Epidermal melanocyte (primary cell): ENCODE results near the gene SAMD13.

Experiments used
- DNase-seq: peaks from one replicate; pipeline ENCODE4 v3.0.0; 2011; ENCODE audit warnings: low spot score; ENCODE audit not compliant: insufficient read length

Gene SAMD13

DNA sequence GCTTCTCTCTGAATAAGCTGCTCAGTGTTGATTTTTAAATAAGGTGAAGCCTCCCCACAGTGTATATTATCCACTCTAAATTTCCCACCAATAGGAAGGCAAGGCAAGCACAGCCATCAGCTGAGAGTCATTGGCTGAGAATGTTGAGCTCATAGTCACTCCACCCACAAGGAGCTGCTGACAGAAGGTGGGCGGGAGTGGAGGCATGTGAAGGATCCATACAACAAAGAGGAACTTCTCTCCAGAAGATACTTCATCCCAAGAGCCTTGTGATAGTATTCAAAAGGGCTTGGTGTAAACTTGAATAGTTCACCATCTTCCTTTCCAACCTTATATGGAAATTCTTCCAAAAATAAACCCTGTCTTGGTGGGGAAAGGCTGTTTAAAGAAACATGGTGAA is 42.8 kb downstream of the SAMD13 start:
- no peak for DNase-seq

GRCh38 chr1:84345220-84345619 is 43.7 kb downstream of the SAMD13 start:
- no peak for DNase-seq

GRCh38 chr1:84347271-84347931 is 45.9 kb downstream of the SAMD13 start:
- DNase-seq: no peak

GRCh38 chr1:84347932-84348555 is 46.5 kb downstream of the SAMD13 start:
- no peak for DNase-seq

DNA sequence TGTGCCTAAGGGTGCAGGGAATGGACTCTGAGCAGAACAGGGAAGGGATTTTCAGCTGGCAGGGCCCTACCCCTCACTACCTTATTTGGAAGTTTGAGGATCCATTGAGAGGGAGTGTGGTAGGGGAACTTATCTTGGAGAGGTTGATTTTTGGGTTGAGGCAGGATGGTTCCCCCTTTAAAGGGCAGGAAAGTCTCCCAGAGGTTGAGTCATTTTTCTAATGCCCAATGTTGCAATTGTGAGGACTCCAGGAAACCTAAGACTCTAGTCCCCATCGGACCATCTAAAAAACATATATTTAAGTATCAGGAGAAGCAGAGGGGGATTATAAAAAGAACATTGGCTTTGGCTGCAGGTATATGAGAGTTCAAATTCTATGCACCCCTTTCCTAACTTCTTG is 47.3 kb downstream of the SAMD13 start:
- no peak for DNase-seq

DNA sequence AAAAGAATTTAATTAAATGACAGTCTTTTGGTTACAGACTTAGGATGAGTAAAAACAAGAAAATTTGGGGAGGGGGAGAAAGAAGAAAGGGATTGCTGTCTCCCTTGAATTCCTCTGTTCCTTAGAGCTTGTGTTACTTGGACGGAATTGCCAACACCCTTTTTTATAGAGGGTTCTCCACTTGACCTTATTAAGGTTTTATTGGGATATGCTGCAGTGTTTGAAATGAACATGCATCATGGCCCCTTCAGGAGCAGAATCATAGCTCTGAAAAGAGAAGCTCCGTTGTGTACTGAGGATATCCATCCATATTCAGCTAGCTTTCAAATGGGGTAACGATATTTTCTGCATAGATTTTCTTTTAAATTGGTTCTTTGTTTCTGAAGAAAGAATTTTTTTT is 48.6 kb downstream of the SAMD13 start:
- DNase-seq: no peak

DNA sequence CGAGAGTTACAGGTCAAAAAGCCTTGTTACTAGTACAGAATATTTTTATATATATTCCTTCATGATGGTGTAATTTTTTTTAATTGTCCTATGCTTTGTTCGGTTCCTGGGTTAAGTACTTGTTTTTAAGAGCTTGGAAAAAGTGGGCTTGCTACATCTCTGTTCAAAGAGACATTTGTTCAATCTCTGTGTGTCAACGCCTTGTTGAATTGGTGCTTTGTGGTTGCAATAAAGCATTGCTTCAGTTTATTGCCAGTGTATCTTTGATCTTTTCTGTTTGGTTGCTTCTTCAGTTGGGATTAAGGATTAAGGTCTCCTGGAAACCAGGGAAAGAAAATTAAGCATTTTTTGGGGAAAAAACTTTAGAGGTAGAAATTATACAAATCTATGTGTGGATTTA is 49.0 kb downstream of the SAMD13 start:
- no peak for DNase-seq

DNA sequence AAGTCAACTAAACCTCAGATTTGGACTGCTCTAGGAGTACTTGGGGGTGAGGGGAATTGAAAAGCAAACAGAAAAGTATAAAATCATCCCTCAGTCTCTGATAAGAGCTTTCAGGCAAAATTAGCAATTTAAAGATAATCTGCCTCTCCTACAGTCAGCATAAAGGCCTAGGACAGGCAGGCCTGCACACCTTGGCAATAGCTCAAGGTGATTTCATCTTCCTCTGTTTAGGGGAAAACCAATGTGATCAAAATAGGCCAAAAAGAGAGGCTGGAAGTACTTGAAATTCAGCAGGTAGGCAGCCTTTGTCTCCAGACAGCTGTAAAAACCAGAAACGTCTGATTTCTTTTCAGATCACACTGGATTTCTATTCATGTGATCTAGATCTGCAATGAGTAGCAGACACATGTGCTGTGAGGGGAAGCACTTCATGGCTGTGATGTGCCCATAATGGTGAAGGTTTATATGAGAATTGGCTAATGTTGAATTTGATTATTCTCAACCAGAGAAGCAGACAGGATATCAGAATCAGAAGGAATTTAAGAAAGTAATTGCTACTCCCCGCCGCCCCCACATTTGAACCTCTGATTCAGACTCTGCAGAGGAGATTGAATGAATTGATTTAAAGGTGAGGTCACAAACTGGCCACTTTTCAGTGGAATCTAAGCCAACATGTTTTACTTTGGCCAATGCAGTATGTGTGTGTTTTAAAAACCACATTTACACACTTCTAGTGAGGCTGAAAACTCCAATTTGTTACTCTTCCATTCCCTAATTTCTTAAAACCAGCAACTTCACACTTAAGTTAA is 51.0 kb downstream of the SAMD13 start:
- no peak for DNase-seq

DNA sequence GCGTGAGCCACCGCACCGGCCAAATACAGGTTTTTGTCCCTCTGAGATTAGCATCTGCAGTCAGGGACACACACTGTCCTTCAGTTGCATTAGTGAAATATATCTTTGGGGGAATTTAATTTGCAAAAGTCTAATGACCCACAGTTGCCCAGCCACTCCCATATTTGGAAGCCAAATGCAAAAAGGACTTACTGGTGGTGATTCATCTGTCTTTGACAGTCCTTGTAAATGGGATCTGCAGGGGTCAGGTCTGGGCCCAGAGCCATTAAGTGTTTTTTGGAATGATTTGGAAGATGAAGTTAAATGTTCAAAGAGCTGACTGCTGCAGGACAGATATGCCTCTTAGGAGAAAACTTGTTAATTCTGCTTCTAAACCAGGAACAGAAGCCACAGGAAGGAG is 52.2 kb downstream of the SAMD13 start:
- DNase-seq: no peak

- no peak for DNase-seq
Observed at GRCh38 chr1:84355556-84355955, 54.0 kb downstream of the SAMD13 start.

GRCh38 chr1:84356881-84357280 is 55.4 kb downstream of the SAMD13 start:
- DNase-seq: no peak

GRCh38 chr1:84358695-84359094 is 57.2 kb downstream of the SAMD13 start:
- no peak for DNase-seq

DNA sequence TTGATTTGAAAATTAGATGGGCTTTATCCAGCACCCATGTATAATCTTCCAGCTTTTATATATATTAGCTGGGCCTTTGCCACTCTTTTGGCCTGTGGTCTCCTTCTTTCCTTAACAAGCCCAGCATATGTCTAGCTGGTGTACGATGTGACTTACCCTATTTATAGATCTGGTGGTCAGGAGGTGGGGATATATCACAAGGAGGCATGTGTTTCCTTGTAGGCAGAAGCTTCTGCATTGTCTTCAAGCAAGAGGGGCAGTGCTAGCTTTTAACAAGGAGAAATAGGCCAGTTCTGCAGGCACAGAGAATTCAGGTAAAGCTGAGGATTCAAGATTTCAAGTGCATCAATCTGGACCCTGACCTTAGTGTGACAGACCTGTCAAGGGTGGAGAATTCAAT is 58.8 kb downstream of the SAMD13 start:
- no peak for DNase-seq

- DNase-seq: no peak
Observed at GRCh38 chr1:84361796-84362195, 60.3 kb downstream of the SAMD13 start.

DNA sequence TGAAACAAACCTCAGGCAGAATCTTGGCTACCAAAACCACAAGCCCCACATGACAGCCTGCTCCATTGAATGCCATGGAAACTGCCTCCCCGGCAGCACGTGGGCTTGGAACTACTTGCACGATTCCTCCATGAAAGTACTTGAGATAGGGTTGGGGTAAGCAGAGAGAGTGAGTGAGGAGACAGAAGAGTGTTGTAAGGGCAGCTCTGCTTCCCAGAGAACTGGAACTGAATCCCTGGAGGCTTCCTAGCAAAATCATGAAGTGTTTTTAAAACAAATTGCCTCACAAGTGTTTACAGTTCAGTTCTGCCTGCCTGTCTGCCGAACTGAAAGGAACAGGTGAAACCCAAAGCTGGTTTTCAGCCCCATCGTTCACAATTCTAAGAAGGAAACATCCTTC is 61.5 kb downstream of the SAMD13 start:
- DNase-seq: peak; percentile 69

GRCh38 chr1:84363622-84364021 is 62.1 kb downstream of the SAMD13 start:
- no peak for DNase-seq

DNA sequence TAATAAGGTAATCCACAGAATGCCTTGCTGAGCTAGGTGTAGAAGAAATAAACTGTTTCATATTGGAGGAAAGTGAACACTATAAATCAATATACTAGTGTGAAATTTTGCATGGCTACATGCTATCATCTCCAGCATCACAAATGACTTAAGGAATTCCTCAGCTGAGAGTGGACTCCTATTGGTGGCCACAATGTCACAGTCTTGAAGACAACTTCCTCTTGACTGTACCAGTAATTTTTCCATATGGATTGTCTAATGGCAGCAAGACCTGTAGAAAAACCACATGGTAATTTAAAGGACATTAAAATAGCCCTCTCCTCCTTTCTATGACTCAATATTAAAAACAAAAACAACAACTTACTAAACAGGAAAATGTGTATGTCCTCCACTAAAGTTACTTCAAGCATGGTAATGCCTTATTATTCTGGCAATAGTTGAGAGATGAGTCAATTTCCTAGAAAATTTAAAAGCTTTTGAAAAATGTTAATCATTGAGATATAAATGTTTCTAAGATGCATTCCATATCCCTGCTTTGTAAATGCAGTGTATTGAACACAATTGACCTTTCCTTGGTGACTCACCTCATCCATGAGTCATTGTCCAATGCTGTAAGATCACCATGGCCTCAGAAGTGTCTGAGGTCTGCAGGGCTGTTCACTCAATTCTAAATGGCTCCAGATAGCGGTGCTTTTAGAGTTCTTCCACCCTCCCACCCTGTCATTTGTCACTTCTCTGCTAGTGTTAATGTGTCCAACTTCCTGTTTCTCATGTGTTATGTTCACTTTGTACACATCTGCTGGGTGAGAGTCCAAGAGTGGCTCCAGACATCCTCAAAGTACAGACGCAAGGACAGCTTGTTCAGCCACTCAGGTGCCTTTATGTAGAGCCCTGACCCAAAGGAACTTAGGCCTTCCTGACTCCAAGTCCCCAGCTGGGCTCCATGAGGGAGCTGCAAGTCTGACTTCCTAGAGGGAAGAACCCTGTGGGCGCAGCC is 64.0 kb downstream of the SAMD13 start:
- peak; percentile 52 for DNase-seq

DNA sequence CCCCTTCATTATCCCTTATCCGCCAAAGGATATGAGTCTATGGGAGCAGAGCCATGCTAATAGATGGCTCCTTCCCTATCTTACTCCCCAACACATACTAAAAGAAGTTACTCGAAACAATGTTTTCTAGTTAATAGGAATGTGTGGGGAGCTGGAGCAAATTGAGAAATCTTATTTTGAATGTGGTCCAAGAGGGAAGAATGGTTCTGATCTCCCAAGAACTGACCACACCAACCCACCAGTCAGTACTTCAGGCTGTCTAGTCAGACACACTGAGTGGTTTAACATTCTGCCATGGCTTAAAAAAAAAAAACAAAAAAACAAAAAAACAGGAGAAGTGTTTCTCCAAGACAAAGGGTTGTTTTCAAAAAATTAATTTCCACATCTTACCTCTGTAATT is 65.3 kb downstream of the SAMD13 start:
- no peak for DNase-seq

GRCh38 chr1:84367219-84367618 is 65.7 kb downstream of the SAMD13 start:
- no peak for DNase-seq

DNA sequence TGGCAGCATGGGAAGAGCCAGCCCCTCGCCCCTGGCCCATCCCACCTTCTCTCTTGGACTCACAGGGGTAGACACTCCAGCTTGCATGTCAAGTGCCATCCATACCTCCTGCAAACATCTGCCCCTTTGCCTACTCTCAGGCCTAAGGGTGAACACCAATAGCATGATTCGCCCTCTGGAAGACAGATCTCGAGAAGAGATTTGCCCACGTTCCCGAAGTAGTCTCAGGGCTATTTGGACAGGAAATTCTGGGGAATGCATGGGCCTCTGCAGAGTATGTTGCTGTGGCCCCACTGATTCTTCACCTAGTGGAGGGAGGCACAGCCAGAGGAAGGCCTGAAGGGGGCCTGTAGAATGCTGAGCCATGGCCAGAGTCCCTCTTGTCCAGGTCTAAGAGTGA is 66.9 kb downstream of the SAMD13 start:
- no peak for DNase-seq

GRCh38 chr1:84370266-84370665 is 68.8 kb downstream of the SAMD13 start:
- DNase-seq: no peak
